Osteoblast (primary cell): ENCODE results near the gene LRRC46. TPM values are rescaled to one million over a fixed set of nuclear protein-coding genes. Genes with fewer than 3 reads are reported as not detected.

Source experiments
- DNase-seq: peaks from one replicate; pipeline ENCODE4 v3.0.0; 2011; ENCODE audit warnings: low spot score, mixed read lengths; ENCODE audit not compliant: insufficient read length; ENCODE audit errors: missing footprints
- H2AFZ ChIP-seq: 2 replicates; pipeline ENCODE4 v1.6.0; 2011; ENCODE audit warnings: mild to moderate bottlenecking, low read length
- H3K27ac ChIP-seq: 2 replicates; pipeline ENCODE4 v1.5.1; 2011; ENCODE audit warnings: mild to moderate bottlenecking, low read depth, low read length, moderate library complexity
- H3K27me3 ChIP-seq: 2 replicates; pipeline ENCODE4 v1.6.0; 2012; ENCODE audit warnings: mild to moderate bottlenecking, control low read depth, inconsistent platforms, low read length, moderate library complexity; ENCODE audit not compliant: insufficient read depth
- H3K36me3 ChIP-seq: 2 replicates; pipeline ENCODE4 v1.5.1; 2011; ENCODE audit warnings: mild to moderate bottlenecking, low read length, control low read depth, moderate library complexity; ENCODE audit not compliant: insufficient read depth
- H3K4me1 ChIP-seq: 2 replicates; pipeline ENCODE4 v1.5.1; 2011; ENCODE audit warnings: mild to moderate bottlenecking, low read length, control low read depth, moderate library complexity; ENCODE audit not compliant: insufficient read depth
- H3K4me2 ChIP-seq: 2 replicates; pipeline ENCODE4 v1.6.0; 2011; ENCODE audit warnings: mild to moderate bottlenecking, low read length; ENCODE audit not compliant: insufficient read depth
- H3K4me3 ChIP-seq: fragments of 200-600 bp; sonication (generic); 3 replicates; pipeline ENCODE4 v1.5.1; 2012; ENCODE audit warnings: mild to moderate bottlenecking, low read length, inconsistent platforms; ENCODE audit not compliant: insufficient read depth
- H3K79me2 ChIP-seq: 2 replicates; pipeline ENCODE4 v1.6.0; 2012; ENCODE audit warnings: mild to moderate bottlenecking, low read length, control low read depth, inconsistent platforms; ENCODE audit not compliant: insufficient read depth
- H3K9me3 ChIP-seq: 2 replicates; pipeline ENCODE4 v1.5.1; 2011; ENCODE audit warnings: low read depth, low read length, control low read depth
- H4K20me1 ChIP-seq: 2 replicates; pipeline ENCODE4 v1.6.0; 2012; ENCODE audit warnings: mild to moderate bottlenecking, low read length, control low read depth; ENCODE audit not compliant: insufficient read depth
- total RNA-seq: library from RNA; depleted of rRNA; stranded (reverse); fragments of >200 nt; gene quantifications from 2 replicates; pipeline ENCODE4 v1.2.3, GENCODE V29; 2012
- TF ChIP-seq, protein P1 (sequence below): IDR thresholded peaks from 2 replicates; pipeline ENCODE4 v1.5.1; 2011; ENCODE audit warnings: mild to moderate bottlenecking, low read depth, low read length, moderate library complexity; ENCODE audit errors: extremely low read depth

Gene LRRC46
- total RNA-seq, 1 donor: not detected

DNA sequence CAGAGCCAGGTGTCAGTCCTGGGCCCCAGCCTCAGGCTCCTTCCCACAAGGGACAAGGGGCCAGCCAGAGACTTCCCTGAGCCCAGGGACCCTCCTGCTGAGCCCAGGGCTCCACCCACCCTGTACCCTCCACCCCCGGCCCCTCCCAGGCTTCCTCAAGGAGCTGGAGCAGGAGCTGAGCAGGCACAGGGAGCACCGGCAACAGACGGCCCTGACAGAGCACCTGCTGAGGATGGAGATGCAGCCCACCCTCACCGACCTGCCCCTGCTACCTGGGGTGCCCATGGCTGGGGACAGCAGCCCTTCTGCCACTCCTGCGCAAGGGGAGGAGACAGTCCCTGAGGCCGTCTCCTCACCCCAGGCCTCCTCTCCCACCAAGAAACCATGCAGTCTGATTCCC, 5.1 kb downstream of the LRRC46 start:
- peak overlapping the region; percentile 56 for H3K27ac ChIP-seq
- peaks cover 15% of the 10 kb centered on the region for H3K36me3 ChIP-seq
- no peak overlapping the region for H3K4me2 ChIP-seq
- H2AFZ ChIP-seq: no peak overlapping the region
- DNase-seq: peak; percentile 60
- TF ChIP-seq, protein P1, sequence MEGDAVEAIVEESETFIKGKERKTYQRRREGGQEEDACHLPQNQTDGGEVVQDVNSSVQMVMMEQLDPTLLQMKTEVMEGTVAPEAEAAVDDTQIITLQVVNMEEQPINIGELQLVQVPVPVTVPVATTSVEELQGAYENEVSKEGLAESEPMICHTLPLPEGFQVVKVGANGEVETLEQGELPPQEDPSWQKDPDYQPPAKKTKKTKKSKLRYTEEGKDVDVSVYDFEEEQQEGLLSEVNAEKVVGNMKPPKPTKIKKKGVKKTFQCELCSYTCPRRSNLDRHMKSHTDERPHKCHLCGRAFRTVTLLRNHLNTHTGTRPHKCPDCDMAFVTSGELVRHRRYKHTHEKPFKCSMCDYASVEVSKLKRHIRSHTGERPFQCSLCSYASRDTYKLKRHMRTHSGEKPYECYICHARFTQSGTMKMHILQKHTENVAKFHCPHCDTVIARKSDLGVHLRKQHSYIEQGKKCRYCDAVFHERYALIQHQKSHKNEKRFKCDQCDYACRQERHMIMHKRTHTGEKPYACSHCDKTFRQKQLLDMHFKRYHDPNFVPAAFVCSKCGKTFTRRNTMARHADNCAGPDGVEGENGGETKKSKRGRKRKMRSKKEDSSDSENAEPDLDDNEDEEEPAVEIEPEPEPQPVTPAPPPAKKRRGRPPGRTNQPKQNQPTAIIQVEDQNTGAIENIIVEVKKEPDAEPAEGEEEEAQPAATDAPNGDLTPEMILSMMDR: no peak
- H3K4me3 ChIP-seq: no peak overlapping the region
- H3K79me2 ChIP-seq: peaks cover 26% of the 10 kb centered on the region
- peaks cover 3% of the 10 kb centered on the region for H4K20me1 ChIP-seq
- peaks cover 41% of the 10 kb centered on the region for H3K4me1 ChIP-seq
- H3K27me3 ChIP-seq: no peaks in the 10 kb centered on the region
- no peaks in the 10 kb centered on the region for H3K9me3 ChIP-seq

DNA sequence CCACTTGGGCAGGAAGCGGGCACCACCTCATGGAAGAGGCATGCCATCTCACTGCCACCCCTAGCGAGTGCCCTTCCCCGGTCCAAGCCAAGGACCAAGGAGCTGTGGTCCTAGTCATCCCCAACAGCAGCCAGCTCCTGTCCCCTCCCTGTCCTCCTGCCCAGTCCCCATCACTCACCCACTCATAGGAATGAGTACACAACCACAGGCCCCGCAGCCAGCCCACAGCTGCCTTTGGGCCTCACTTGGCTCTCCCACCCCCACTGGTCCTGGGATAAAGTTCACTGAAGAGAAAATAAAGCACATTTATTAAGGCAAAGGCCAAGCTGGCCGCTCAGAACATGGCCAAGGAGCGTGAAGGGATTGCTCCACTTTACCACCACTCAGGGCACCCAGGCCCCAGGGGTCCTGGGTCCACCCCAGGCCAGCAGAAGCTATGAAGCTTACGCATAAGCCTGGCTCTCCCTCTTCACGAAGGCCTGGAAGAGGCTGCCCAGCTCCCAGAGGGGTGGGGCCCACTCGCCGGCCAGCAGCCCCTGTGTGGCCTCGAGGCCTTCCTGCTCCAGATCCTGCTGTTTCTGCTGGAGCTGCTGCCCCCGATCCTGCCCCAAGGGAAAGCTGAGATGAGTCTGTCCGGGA, 6.0 kb downstream of the LRRC46 start:
- H3K79me2 ChIP-seq: peaks cover 26% of the 10 kb centered on the region
- H3K36me3 ChIP-seq: peaks cover 15% of the 10 kb centered on the region
- H4K20me1 ChIP-seq: peaks cover 3% of the 10 kb centered on the region
- peaks cover 33% of the 10 kb centered on the region for H3K4me1 ChIP-seq
- H3K9me3 ChIP-seq: no peaks in the 10 kb centered on the region
- peak; percentile 93 for DNase-seq
- no peaks in the 10 kb centered on the region for H3K27me3 ChIP-seq
- TF ChIP-seq, protein P1: peak; percentile 27
- H2AFZ ChIP-seq: peak overlapping the region; percentile 36
- H3K4me2 ChIP-seq: peak overlapping the region; percentile 36
- no peak overlapping the region for H3K4me3 ChIP-seq
- peak overlapping the region; percentile 56 for H3K27ac ChIP-seq

- Histone ChIP-seq H3K4me2 (no peak overlapping the region), H2AFZ (no peak overlapping the region), H3K9me3 (no peaks in the 10 kb centered on the region), H3K36me3 (peaks cover 15% of the 10 kb centered on the region), H4K20me1 (peaks cover 3% of the 10 kb centered on the region), H3K79me2 (peaks cover 26% of the 10 kb centered on the region), H3K4me1 (peaks cover 41% of the 10 kb centered on the region), H3K27me3 (no peaks in the 10 kb centered on the region), H3K4me3 (no peak overlapping the region), H3K27ac (no peak overlapping the region)
- no peak for DNase-seq
- TF ChIP-seq, protein P1: no peak
These were observed 7.2 kb downstream of the LRRC46 start for GRCh38 chr17:47838636-47839035.

DNA sequence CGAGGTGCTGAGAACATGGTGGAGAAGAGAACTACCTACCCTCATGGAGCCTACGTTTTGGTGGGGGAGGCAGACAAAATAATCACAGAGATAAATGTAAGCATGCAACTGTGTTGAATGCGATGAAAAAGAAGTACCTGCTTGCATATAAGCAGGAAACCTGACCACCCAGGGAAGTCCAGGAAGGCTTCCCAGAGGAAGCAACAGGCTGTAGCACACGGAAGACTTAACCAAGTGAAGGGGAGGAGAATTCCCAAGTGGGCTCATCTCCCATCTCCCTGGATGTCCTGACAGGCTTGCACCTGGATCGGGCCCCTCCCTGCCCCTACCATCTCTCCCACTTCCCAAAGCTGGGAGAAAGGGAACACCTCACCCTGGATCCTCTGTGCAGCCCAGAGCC, 7.6 kb downstream of the LRRC46 start:
- Histone ChIP-seq H3K4me1 (peaks cover 46% of the 10 kb centered on the region), H3K36me3 (peaks cover 15% of the 10 kb centered on the region), H3K27me3 (no peaks in the 10 kb centered on the region), H3K9me3 (no peaks in the 10 kb centered on the region), H3K27ac (no peak overlapping the region), H3K4me2 (no peak overlapping the region), H4K20me1 (peaks cover 3% of the 10 kb centered on the region), H3K79me2 (peaks cover 26% of the 10 kb centered on the region), H3K4me3 (no peak overlapping the region), H2AFZ (no peak overlapping the region)
- TF ChIP-seq, protein P1: no peak
- peak; percentile 44 for DNase-seq
